Neural progenitor cell (in vitro differentiated cells): Measurements from ENCODE around the gene PGA4.
"Not testable (repeated sequence)": the region's sequence is repeated elsewhere in the genome, so short reads cannot be mapped to it uniquely, and the experiment has no call there.

Experiments
- CTCF ChIP-seq: fragments of 200-600 bp; sonication (generic); IDR thresholded peaks from 2 replicates; pipeline ENCODE4 v1.5.1; 2017; ENCODE audit warnings: antibody characterized with exemption, mild to moderate bottlenecking
- EZH2 ChIP-seq: fragments of 200-600 bp; sonication (generic); IDR thresholded peaks from 2 replicates; pipeline ENCODE4 v1.6.1; 2017; ENCODE audit warnings: antibody characterized with exemption, mild to moderate bottlenecking, moderate library complexity
- EZH2phosphoT487 ChIP-seq: fragments of 200-600 bp; sonication (generic); IDR thresholded peaks from 2 replicates; pipeline ENCODE4 v1.6.1; 2017; ENCODE audit warnings: antibody characterized with exemption

GRCh38 chr11:61210629-61211028 is 11.5 kb upstream of the PGA4 start:
- TF ChIP-seq CTCF, EZH2phosphoT487, EZH2: not testable (repeated sequence)
